Astrocyte (in vitro differentiated cells and primary cell): ENCODE measurements around the gene PLEKHG5. TPM values are rescaled to one million over a fixed set of nuclear protein-coding genes. Genes with fewer than 3 reads are reported as not detected.

Experiments
- DNase-seq: peaks from one replicate; pipeline ENCODE4 v3.0.0-alpha.2; 2010; ENCODE audit warnings: low read depth
- FAIRE-seq: peaks from 2 replicates; lab custom pipeline; 2011; peaks lifted over from hg19 to GRCh38; lab: Jason Lieb, UNC
- H2AFZ ChIP-seq: 2 replicates; pipeline ENCODE4 v1.6.0; 2012; ENCODE audit warnings: low read depth, low read length, inconsistent platforms
- H3K27ac ChIP-seq: 2 replicates; pipeline ENCODE4 v1.5.1; 2011; ENCODE audit warnings: low read depth, low read length, inconsistent platforms
- H3K27me3 ChIP-seq: 2 replicates; pipeline ENCODE4 v1.6.0; 2011; ENCODE audit warnings: low read length, inconsistent platforms; ENCODE audit not compliant: insufficient read depth
- H3K36me3 ChIP-seq: 2 replicates; pipeline ENCODE4 v1.5.1; 2011; ENCODE audit warnings: low read length, inconsistent platforms; ENCODE audit not compliant: insufficient read depth
- H3K4me1 ChIP-seq: 2 replicates; pipeline ENCODE4 v1.5.1; 2011; ENCODE audit warnings: low read length, inconsistent platforms; ENCODE audit not compliant: insufficient read depth
- H3K4me2 ChIP-seq: 2 replicates; pipeline ENCODE4 v1.6.0; 2012; ENCODE audit warnings: low read length, inconsistent platforms
- H3K4me3 ChIP-seq: 2 replicates; pipeline ENCODE4 v1.5.1; 2011; ENCODE audit warnings: low read depth, mild to moderate bottlenecking, low read length, inconsistent platforms; ENCODE audit not compliant: insufficient read depth
- H3K79me2 ChIP-seq: 2 replicates; pipeline ENCODE4 v1.6.0; 2012; ENCODE audit warnings: mild to moderate bottlenecking, low read length, inconsistent platforms; ENCODE audit not compliant: insufficient read depth
- H3K9ac ChIP-seq: 2 replicates; pipeline ENCODE4 v1.6.0; 2012; ENCODE audit warnings: mild to moderate bottlenecking, low read length, inconsistent platforms
- H3K9me3 ChIP-seq: 2 replicates; pipeline ENCODE4 v1.5.1; 2012; ENCODE audit warnings: low read depth, mild to moderate bottlenecking, low read length, inconsistent platforms; ENCODE audit not compliant: insufficient read depth
- H4K20me1 ChIP-seq: 2 replicates; pipeline ENCODE4 v1.6.0; 2012; ENCODE audit warnings: low read length, inconsistent platforms; ENCODE audit not compliant: insufficient read depth
- H3K27ac Mint-ChIP-seq: one replicate; pipeline ENCODE4 v1.8.0; 2021; ENCODE audit warnings: mild to moderate bottlenecking, mixed read lengths; ENCODE audit not compliant: unreplicated experiment
- H3K27me3 Mint-ChIP-seq: one replicate; pipeline ENCODE4 v1.8.0; 2021; ENCODE audit warnings: low read depth, mixed read lengths; ENCODE audit not compliant: unreplicated experiment
- H3K36me3 Mint-ChIP-seq: one replicate; pipeline ENCODE4 v1.8.0; 2021; ENCODE audit warnings: low read depth, mixed read lengths; ENCODE audit not compliant: unreplicated experiment
- H3K4me1 Mint-ChIP-seq: one replicate; pipeline ENCODE4 v1.8.0; 2021; ENCODE audit warnings: low read depth, mixed read lengths; ENCODE audit not compliant: unreplicated experiment
- H3K4me3 Mint-ChIP-seq: one replicate; pipeline ENCODE4 v1.8.0; 2021; ENCODE audit warnings: mild to moderate bottlenecking, moderate library complexity, mixed read lengths; ENCODE audit not compliant: unreplicated experiment
- H3K9me3 Mint-ChIP-seq: one replicate; pipeline ENCODE4 v1.8.0; 2021; ENCODE audit warnings: mild to moderate bottlenecking, mixed read lengths; ENCODE audit not compliant: unreplicated experiment
- CTCF ChIP-seq: IDR thresholded peaks from 2 replicates; pipeline ENCODE4 v1.5.1; 2011; ENCODE audit warnings: low read depth, mild to moderate bottlenecking, inconsistent platforms, low read length, moderate library complexity; ENCODE audit not compliant: insufficient read depth
- EZH2 ChIP-seq: IDR thresholded peaks from 2 replicates; pipeline ENCODE4 v1.6.1; 2012; ENCODE audit warnings: mild to moderate bottlenecking, low read length, inconsistent platforms; ENCODE audit not compliant: insufficient read depth
- total RNA-seq: library from RNA; stranded (reverse); gene quantifications from 2 replicates; pipeline ENCODE4 v1.2.1, GENCODE V29; 2021

PLEKHG5 gene
- total RNA-seq, 1 donor from 2014 or later: 25.1 TPM

- no peaks in the 10 kb centered on the region for H3K36me3 Mint-ChIP-seq
- H3K9me3 Mint-ChIP-seq: peaks cover 2% of the 10 kb centered on the region
- Histone ChIP-seq H3K9ac (no peak overlapping the region), H3K27ac (no peak overlapping the region), H3K4me2 (no peak overlapping the region), H3K27me3 (peaks cover 36% of the 10 kb centered on the region), H3K9me3 (no peaks in the 10 kb centered on the region), H3K4me3 (no peak overlapping the region), H2AFZ (no peak overlapping the region), H3K4me1 (no peaks in the 10 kb centered on the region), H3K79me2 (no peaks in the 10 kb centered on the region), H3K36me3 (no peaks in the 10 kb centered on the region), H4K20me1 (no peaks in the 10 kb centered on the region)
- DNase-seq (no peak), FAIRE-seq (no peak)
- no peak overlapping the region for H3K4me3 Mint-ChIP-seq
- H3K27me3 Mint-ChIP-seq: peaks cover 33% of the 10 kb centered on the region
- TF ChIP-seq EZH2 (no peak), CTCF (no peak)
- no peak overlapping the region for H3K27ac Mint-ChIP-seq
- H3K4me1 Mint-ChIP-seq: no peaks in the 10 kb centered on the region
These were observed 41.4 kb downstream of the PLEKHG5 start for GRCh38 chr1:6450005-6450450.

DNA sequence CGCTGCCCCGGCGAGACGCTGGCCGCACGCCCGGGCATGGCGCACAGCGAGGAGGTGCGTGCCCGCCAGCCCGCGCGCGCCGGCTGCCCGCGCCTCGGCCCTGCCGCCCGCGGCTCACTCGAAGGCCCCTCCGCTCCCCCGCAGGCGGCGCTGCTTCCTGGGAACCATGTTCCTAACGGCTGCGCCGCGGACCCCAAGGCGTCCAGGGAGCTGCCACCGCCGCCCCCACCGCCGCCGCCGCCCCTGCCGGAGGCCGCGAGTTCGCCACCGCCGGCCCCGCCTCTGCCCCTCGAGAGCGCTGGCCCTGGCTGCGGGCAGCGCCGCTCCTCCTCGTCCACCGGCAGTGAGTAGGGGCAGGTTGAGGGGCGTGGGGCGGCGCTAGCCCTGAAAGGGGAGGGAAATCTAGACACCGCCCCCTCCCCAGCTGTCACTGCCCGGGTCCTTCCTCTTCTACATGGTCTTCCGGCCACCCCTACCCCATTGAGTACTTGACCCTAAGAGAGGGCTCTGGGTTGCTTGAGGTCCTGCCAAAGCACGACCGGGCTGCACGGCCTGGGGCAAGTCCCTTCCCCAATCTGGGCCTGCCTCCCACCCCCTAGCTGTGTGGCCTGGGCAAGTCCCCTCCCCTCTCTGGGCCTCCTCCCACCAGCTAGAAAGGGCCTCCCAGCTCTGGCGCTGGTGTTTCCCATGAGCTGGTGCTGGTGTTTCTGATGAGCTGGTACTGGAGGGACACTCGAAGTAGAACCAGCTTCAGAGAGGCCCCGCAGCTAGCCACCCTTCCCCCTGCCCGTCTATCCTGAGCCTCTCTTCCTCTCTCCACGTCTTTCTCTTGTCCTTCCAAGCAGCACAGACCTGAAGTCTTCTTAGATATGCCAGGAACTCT lies 42.5 kb downstream of the PLEKHG5 start:
- H3K4me2 ChIP-seq: peak overlapping the region; percentile 11
- Mint-ChIP-seq H3K27ac (no peak overlapping the region), H3K36me3 (peaks cover 4% of the 10 kb centered on the region), H3K9me3 (peaks cover 2% of the 10 kb centered on the region), H3K27me3 (peaks cover 42% of the 10 kb centered on the region), H3K4me1 (no peaks in the 10 kb centered on the region), H3K4me3 (no peak overlapping the region)
- H3K4me3 ChIP-seq: no peak overlapping the region
- DNase-seq (no peak), FAIRE-seq (no peak)
- no peak overlapping the region for H3K27ac ChIP-seq
- TF ChIP-seq CTCF (no peak), EZH2 (no peak)
- no peaks in the 10 kb centered on the region for H3K4me1 ChIP-seq
- no peaks in the 10 kb centered on the region for H3K9me3 ChIP-seq
- H2AFZ ChIP-seq: no peak overlapping the region
- no peaks in the 10 kb centered on the region for H3K79me2 ChIP-seq
- H3K27me3 ChIP-seq: peaks cover 31% of the 10 kb centered on the region
- no peaks in the 10 kb centered on the region for H3K36me3 ChIP-seq
- H4K20me1 ChIP-seq: no peaks in the 10 kb centered on the region
- no peak overlapping the region for H3K9ac ChIP-seq
